IgD-negative memory B cell (primary cell): ENCODE data around the gene OTOGL. TPM values are rescaled to one million over a fixed set of nuclear protein-coding genes. Genes with fewer than 3 reads are reported as not detected.
"Not testable (repeated sequence)": the region's sequence is repeated elsewhere in the genome, so short reads cannot be mapped to it uniquely, and the experiment has no call there.

ENCODE experiments used
- H3K27ac Mint-ChIP-seq, 3 donors: one replicate each; pipeline ENCODE4 v1.8.0; 2020 to 2022; ENCODE audit warnings: mild to moderate bottlenecking in 3 of 3, mixed read lengths in 3 of 3, moderate library complexity in 1 of 3
- H3K27me3 Mint-ChIP-seq: one replicate; pipeline ENCODE4 v1.8.0; 2021; ENCODE audit warnings: mixed read lengths
- H3K36me3 Mint-ChIP-seq: one replicate; pipeline ENCODE4 v1.8.0; 2020; ENCODE audit warnings: mild to moderate bottlenecking, mixed read lengths
- H3K4me1 Mint-ChIP-seq, 3 donors: one replicate each; pipeline ENCODE4 v1.8.0; 2020 to 2022; ENCODE audit warnings: mixed read lengths in 3 of 3, mild to moderate bottlenecking in 1 of 3
- H3K4me3 Mint-ChIP-seq, 4 donors: one replicate each; pipeline ENCODE4 v1.8.0; 2020 to 2022; ENCODE audit warnings: mild to moderate bottlenecking in 4 of 4, mixed read lengths in 4 of 4, moderate library complexity in 3 of 4
- H3K9me3 Mint-ChIP-seq, 3 donors: one replicate each; pipeline ENCODE4 v1.8.0; 2020 to 2021; ENCODE audit warnings: mixed read lengths in 3 of 3, mild to moderate bottlenecking in 1 of 3
- polyA plus RNA-seq: library from polyadenylated mRNA; unstranded; fragments of 300-500 nt; fragmentation: Illumina TruSeq; gene quantifications from one replicate; pipeline ENCODE4 v1.2.3, GENCODE V29; 2021

Gene OTOGL
- not detected for polyA plus RNA-seq

- H3K27ac Mint-ChIP-seq: no peak within 1 kb of the TSS
Observed at GRCh38 chr12:80099259-80099658, at the start of gene OTOGL. TSS of gene OTOGL (plus strand) at chr12:80099537. CDS start at chr12:80209432, 109,895 bp downstream.

DNA sequence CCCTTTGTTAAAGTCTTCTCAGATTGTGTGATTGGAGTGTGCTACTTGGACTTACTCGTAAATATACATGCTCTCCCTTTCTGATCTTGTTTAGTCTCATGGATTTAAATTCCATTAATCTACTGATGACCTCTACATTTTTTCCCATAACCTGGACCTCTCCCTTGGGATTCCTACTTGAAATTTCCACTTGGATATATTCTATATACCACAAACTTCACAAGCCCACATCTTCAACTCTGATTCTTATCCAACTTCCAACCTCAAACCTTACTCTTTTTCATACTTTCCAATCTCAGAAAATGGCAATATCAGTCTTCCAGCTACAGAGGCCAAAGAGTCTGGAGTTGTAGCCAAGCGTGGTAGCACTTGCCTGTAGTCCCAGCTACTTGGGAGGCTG, 49.1 kb upstream of the OTOGL start:
- H3K4me1 Mint-ChIP-seq: peaks cover 0 to 2% (median 0%) of the 10 kb centered on the region in 3 donors
- no peaks in the 10 kb centered on the region for H3K36me3 Mint-ChIP-seq
- no peak overlapping the region for H3K4me3 Mint-ChIP-seq
- peaks cover 0 to 1% (median 0%) of the 10 kb centered on the region in 3 donors for H3K9me3 Mint-ChIP-seq
- H3K27me3 Mint-ChIP-seq: peaks cover 3% of the 10 kb centered on the region
- H3K27ac Mint-ChIP-seq: no peak overlapping the region

More at GRCh38 chr12:80099259-80099658, at the start of gene OTOGL:
- H3K4me3 Mint-ChIP-seq: no peak within 1 kb of the TSS
- H3K27me3 Mint-ChIP-seq: peaks cover 5% of the 10 kb centered on the region
- H3K4me1 Mint-ChIP-seq: peaks cover 0 to 2% (median 0%) of the 10 kb centered on the region in 3 donors
- H3K9me3 Mint-ChIP-seq: peaks cover 0 to 2% (median 0%) of the 10 kb centered on the region in 3 donors
- H3K36me3 Mint-ChIP-seq: no peaks in the 10 kb centered on the region

DNA sequence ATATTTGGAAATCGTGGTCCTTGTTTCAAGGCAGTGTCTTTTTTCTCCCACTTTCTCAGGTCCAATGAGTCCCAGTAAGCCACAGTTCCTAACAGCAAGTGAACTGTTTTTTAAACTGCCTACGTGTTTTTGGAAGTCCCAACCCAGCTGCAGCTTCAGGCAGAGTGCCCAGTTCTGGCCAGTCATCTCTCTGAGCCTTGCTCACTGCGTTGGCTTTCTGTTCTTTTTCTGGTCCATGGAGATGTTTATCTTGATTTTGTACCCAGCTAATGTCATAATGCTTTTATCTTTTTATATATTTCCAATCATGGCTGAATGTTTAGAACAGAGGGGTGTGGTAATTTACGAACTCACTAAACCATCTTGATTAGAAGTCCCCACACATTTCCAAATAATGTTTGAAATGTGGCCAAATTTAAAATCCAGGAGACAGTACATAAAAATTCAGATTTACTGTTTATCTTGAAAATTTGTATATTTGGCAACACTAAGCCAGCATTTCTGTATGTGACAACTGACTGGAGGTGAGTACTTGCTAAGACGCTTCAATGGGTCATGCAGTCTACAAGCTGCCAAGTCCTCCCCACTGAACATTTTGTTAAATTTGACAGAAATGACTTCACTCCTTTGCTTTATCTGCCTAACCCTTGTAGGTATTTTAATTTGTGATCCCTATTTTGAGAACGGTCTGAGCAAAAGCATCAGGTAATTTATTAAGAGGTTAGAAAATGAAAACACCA, 46.1 kb upstream of the OTOGL start:
- Mint-ChIP-seq H3K36me3 (no peaks in the 10 kb centered on the region), H3K4me1 (peaks cover 0 to 2% (median 0%) of the 10 kb centered on the region in 3 donors), H3K27me3 (peaks cover 2% of the 10 kb centered on the region), H3K9me3 (peaks cover 0 to 1% (median 0%) of the 10 kb centered on the region in 3 donors), H3K27ac (no peak overlapping the region), H3K4me3 (no peak overlapping the region)

DNA sequence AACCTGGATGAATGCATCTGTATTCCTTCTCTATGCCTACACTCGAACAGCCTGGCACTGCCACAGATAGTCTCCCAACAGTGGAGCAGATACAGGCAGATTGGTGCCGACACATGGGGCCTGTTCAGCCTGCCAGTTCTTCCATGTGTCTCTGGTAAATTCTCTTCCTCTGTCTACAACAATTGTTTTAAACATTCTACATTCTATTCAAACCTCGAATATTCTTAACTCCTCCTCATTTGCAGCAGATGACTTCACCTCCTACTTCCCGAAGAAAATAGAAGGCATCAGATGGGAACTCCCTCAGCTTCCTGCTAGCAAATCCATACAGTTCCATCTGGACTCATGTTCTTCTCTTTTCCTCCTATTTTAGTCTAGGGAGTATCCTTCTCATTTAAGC, 43.1 kb upstream of the OTOGL start:
- Mint-ChIP-seq H3K9me3 (no peaks in the 10 kb centered on the region), H3K27ac (no peak overlapping the region), H3K27me3 (peaks cover 2% of the 10 kb centered on the region), H3K4me1 (peaks cover 0 to 2% (median 0%) of the 10 kb centered on the region in 3 donors), H3K4me3 (no peak overlapping the region), H3K36me3 (no peaks in the 10 kb centered on the region)

GRCh38 chr12:80056845-80057244, 42.5 kb upstream of the OTOGL start:
- H3K9me3 Mint-ChIP-seq: no peaks in the 10 kb centered on the region
- no peak overlapping the region for H3K4me3 Mint-ChIP-seq
- no peaks in the 10 kb centered on the region for H3K36me3 Mint-ChIP-seq
- H3K27me3 Mint-ChIP-seq: peaks cover 2% of the 10 kb centered on the region
- H3K4me1 Mint-ChIP-seq: peaks cover 0 to 2% (median 0%) of the 10 kb centered on the region in 3 donors
- no peak overlapping the region for H3K27ac Mint-ChIP-seq

- Mint-ChIP-seq H3K27me3 (peaks cover 6% of the 10 kb centered on the region), H3K27ac (no peak overlapping the region), H3K9me3 (no peaks in the 10 kb centered on the region), H3K36me3 (no peaks in the 10 kb centered on the region), H3K4me1 (peaks cover 0 to 2% (median 0%) of the 10 kb centered on the region in 3 donors), H3K4me3 (no peak overlapping the region)
Observed at GRCh38 chr12:80058586-80058985, 40.8 kb upstream of the OTOGL start.

DNA sequence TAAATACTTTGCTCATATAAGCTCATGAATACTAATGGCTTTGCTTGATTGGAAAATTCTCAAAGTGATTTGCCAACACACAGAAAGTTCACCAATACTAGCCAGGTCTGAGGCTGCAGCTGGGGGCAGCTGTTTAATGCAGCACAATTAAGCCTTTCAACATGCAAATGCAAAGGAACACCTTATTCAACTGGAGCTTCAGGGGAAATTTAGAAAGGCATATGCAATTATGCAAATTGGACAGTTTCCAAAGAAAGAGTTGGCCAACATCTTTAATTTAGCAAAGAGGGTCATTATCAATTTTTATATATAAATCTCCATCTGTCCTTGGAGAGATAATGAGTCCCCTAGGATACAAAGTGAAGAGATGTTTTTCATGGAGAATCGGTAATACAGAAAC, 40.2 kb upstream of the OTOGL start:
- H3K9me3 Mint-ChIP-seq: no peaks in the 10 kb centered on the region
- no peak overlapping the region for H3K4me3 Mint-ChIP-seq
- H3K4me1 Mint-ChIP-seq: peaks cover 0 to 2% (median 0%) of the 10 kb centered on the region in 3 donors
- H3K27ac Mint-ChIP-seq: no peak overlapping the region
- H3K27me3 Mint-ChIP-seq: peaks cover 6% of the 10 kb centered on the region
- no peaks in the 10 kb centered on the region for H3K36me3 Mint-ChIP-seq

- Mint-ChIP-seq H3K4me3 (no peak overlapping the region), H3K27ac (no peak overlapping the region), H3K36me3 (no peaks in the 10 kb centered on the region), H3K27me3 (peaks cover 6% of the 10 kb centered on the region), H3K9me3 (no peaks in the 10 kb centered on the region), H3K4me1 (peaks cover 0 to 2% (median 0%) of the 10 kb centered on the region in 3 donors)
Observed at GRCh38 chr12:80059875-80060274, 39.5 kb upstream of the OTOGL start.

GRCh38 chr12:80064269-80064668, 35.1 kb upstream of the OTOGL start:
- Mint-ChIP-seq H3K4me3 (no peak overlapping the region), H3K27me3 (peaks cover 6% of the 10 kb centered on the region), H3K27ac (no peak overlapping the region), H3K4me1 (peaks cover 0 to 2% (median 0%) of the 10 kb centered on the region in 3 donors), H3K36me3 (no peaks in the 10 kb centered on the region), H3K9me3 (no peaks in the 10 kb centered on the region)

- H3K4me1 Mint-ChIP-seq: peaks cover 0 to 2% (median 0%) of the 10 kb centered on the region in 3 donors
- no peaks in the 10 kb centered on the region for H3K36me3 Mint-ChIP-seq
- no peaks in the 10 kb centered on the region for H3K9me3 Mint-ChIP-seq
- H3K4me3 Mint-ChIP-seq: no peak overlapping the region
- peaks cover 6% of the 10 kb centered on the region for H3K27me3 Mint-ChIP-seq
- H3K27ac Mint-ChIP-seq: no peak overlapping the region
Observed at GRCh38 chr12:80064951-80065350, 34.4 kb upstream of the OTOGL start.

DNA sequence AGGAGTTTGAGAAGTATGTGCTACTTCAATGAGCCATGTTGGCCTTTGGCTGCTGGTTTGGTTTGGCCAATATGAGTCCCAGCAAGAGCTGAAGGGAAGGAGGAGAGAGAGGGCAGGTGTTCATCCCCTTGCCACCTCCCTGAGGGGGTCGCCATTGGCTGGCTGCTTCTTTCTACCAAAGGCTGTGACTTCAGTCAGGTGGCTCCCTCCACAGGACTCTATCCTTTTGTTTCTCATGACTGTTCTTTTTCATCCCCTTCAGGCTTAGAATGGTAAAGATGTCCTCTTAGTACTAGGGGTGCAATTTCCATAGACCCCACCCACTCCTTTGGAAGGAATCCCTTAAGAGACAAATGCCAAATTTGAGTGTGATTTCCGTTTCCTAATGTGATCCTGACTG, 31.2 kb upstream of the OTOGL start:
- Mint-ChIP-seq H3K9me3 (peaks cover 0 to 5% (median 0%) of the 10 kb centered on the region in 3 donors), H3K27me3 (no peaks in the 10 kb centered on the region), H3K4me1 (peaks cover 0 to 1% (median 0%) of the 10 kb centered on the region in 3 donors), H3K27ac (no peak overlapping the region), H3K4me3 (no peak overlapping the region), H3K36me3 (peaks cover 2% of the 10 kb centered on the region)

DNA sequence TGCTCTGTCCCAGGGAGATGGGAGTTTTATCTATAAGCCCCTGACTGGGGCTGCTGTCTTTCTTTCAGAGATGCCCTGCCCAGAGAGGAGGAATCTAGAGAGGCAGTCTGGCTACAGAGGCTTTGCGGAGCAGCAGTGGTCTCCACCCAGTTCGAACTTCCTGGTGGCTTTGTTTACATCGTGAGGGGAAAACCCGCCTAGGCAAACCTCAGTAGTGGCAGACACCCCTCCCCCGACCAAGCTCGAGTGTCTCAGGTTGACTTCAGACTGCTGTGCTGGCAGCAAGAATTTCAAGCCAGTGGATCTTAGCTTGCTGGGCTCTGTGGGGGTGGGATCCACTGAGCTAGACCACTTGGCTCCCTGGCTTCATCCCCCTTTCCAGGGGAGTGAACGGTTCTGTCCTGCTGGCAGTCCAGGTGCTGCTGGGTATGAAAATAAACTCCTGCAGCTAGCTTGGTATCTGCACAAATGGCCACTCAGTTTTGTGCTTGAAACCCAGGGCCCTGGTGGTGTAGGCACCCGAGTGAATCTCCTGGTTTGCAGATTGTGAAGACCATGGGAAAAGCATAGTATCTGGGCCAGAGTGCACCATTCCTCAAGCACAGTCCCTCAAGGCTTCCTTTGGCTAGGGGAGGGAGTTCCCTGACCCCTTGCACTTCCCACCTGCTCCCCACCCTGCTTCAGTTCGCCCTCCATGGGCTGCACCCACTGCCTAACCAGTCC, 15.3 kb upstream of the OTOGL start:
- Mint-ChIP-seq H3K27ac (peak overlapping the region in 2 of 3 donors; percentile 42 to 75), H3K4me1 (peaks cover 21 to 25% (median 24%) of the 10 kb centered on the region in 3 donors), H3K27me3 (peaks cover 26% of the 10 kb centered on the region), H3K4me3 (peak overlapping the region in 3 of 4 donors; percentile 40 to 91 (median 55)), H3K9me3 (peaks cover 12 to 25% (median 18%) of the 10 kb centered on the region in 3 donors)
- not testable (repeated sequence) for H3K36me3 Mint-ChIP-seq

DNA sequence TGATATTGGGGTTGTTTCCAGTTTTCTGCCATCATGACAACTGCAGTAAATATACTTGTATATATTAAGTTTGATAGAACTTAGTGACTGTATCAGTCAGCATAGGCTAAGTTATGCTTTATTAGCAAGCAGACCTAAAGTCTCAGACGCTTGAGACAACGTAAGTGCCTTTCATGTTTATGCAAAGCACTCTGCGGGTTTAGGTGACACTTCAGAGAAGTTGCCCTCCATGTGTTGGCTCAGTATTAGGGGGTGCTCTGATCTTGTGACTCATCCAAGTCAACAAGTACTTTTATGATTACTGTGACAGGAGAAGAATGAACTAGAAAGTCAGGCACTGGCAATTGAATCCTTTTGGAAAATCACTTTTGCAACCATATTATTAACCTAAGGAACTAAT, 13.3 kb upstream of the OTOGL start:
- Mint-ChIP-seq H3K36me3 (peaks cover 8% of the 10 kb centered on the region), H3K9me3 (peaks cover 12 to 19% (median 14%) of the 10 kb centered on the region in 3 donors), H3K27me3 (peaks cover 23% of the 10 kb centered on the region), H3K27ac (no peak overlapping the region), H3K4me3 (no peak overlapping the region), H3K4me1 (peaks cover 21 to 25% (median 24%) of the 10 kb centered on the region in 3 donors)

- Mint-ChIP-seq H3K27me3 (peaks cover 19% of the 10 kb centered on the region), H3K9me3 (peaks cover 4 to 11% (median 10%) of the 10 kb centered on the region in 3 donors), H3K4me3 (no peak overlapping the region), H3K4me1 (peaks cover 21 to 25% (median 25%) of the 10 kb centered on the region in 3 donors), H3K36me3 (peaks cover 7% of the 10 kb centered on the region), H3K27ac (no peak overlapping the region)
Observed at GRCh38 chr12:80087486-80088213, 11.7 kb upstream of the OTOGL start.

GRCh38 chr12:80100591-80100990, 1.3 kb downstream of the OTOGL start:
- no peaks in the 10 kb centered on the region for H3K36me3 Mint-ChIP-seq
- peaks cover 5% of the 10 kb centered on the region for H3K27me3 Mint-ChIP-seq
- no peak overlapping the region for H3K27ac Mint-ChIP-seq
- H3K4me3 Mint-ChIP-seq: no peak overlapping the region
- H3K4me1 Mint-ChIP-seq: peaks cover 0 to 2% (median 0%) of the 10 kb centered on the region in 3 donors
- peaks cover 0 to 2% (median 0%) of the 10 kb centered on the region in 3 donors for H3K9me3 Mint-ChIP-seq
